ENCODE results near the gene NGFR. TPM values are rescaled to one million over a fixed set of nuclear protein-coding genes. Genes with fewer than 3 reads are reported as not detected.

Gene NGFR
- total RNA-seq, 1 donor from 2014 or later = not detected

DNA sequence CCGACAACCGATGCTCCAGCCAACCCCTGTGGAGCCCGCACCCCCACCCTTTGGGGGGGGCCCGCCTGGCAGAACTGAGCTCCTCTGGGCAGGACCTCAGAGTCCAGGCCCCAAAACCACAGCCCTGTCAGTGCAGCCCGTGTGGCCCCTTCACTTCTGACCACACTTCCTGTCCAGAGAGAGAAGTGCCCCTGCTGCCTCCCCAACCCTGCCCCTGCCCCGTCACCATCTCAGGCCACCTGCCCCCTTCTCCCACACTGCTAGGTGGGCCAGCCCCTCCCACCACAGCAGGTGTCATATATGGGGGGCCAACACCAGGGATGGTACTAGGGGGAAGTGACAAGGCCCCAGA, 17.9 kb downstream of the NGFR start:
- DNase-seq (ENCODE audit: extremely low read depth, low read depth, low spot score) = no peak

DNA sequence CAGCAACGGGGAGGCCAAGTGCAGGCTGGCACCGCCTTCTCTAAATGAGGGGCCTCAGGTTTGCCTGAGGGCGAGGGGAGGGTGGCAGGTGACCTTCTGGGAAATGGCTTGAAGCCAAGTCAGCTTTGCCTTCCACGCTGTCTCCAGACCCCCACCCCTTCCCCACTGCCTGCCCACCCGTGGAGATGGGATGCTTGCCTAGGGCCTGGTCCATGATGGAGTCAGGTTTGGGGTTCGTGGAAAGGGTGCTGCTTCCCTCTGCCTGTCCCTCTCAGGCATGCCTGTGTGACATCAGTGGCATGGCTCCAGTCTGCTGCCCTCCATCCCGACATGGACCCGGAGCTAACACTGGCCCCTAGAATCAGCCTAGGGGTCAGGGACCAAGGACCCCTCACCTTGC, 18.5 kb downstream of the NGFR start:
- DNase-seq (ENCODE audit: extremely low read depth, low read depth, low spot score) = no peak

DNA sequence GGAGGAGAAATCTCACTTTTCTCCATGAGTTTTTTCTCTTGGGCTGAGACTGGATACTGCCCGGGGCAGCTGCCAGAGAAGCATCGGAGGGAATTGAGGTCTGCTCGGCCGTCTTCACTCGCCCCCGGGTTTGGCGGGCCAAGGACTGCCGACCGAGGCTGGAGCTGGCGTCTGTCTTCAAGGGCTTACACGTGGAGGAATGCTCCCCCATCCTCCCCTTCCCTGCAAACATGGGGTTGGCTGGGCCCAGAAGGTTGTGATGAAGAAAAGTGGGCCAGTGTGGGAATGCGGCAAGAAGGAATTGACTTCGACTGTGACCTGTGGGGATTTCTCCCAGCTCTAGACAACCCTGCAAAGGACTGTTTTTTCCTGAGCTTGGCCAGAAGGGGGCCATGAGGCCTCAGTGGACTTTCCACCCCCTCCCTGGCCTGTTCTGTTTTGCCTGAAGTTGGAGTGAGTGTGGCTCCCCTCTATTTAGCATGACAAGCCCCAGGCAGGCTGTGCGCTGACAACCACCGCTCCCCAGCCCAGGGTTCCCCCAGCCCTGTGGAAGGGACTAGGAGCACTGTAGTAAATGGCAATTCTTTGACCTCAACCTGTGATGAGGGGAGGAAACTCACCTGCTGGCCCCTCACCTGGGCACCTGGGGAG, 19.1 kb downstream of the NGFR start:
- no peak for DNase-seq (ENCODE audit: extremely low read depth, low read depth, low spot score)

DNA sequence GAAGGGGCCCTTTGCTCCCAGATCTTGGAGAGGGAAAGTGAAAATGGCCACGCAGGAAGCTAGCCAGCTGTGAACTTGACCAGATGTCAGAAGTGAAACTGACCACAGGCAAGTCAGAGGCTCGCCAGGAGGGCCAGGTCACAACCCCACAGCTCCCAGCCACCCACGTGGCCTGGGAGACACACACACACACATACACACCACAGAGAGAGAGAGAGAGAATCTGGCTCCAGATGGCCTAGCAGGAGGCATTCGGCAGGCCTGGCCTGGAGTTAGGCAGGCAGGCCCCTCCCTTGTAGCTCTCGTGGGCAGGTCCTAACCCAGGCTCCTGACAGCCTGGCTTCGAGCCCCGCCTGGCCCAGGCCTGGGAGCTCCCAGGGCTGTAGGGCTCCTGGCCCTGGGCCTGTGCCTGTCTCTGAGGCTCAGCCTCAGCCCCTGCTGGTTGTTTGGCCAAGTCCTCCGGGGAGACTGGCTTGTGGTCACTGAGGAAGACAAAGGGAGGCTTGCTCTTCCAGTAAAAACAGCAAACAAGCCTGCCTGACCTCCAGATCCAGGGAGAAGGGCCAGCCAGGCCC, 20.2 kb downstream of the NGFR start:
- DNase-seq (ENCODE audit: extremely low read depth, low read depth, low spot score) = no peak

DNA sequence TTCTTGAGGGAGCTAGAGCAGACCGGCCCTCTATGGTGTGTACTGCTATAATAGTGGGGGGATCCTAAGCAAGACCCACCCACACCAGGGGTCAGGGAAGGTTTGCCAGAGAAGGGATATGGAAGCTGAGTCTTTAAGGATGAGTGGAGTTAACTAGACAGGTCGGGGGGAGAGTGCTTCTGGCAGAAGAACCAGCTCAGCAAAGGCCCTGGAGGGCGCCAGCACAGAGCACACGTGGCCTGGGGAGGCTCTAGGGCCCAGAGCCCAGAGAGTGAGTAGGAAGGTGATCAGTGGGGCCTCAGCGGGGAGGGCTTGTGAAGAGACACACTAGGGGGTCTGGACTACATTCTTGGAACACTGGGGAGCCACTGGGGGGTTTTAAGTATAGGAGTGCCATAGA, 21.1 kb downstream of the NGFR start:
- no peak for DNase-seq (ENCODE audit: extremely low read depth, low read depth, low spot score)

DNA sequence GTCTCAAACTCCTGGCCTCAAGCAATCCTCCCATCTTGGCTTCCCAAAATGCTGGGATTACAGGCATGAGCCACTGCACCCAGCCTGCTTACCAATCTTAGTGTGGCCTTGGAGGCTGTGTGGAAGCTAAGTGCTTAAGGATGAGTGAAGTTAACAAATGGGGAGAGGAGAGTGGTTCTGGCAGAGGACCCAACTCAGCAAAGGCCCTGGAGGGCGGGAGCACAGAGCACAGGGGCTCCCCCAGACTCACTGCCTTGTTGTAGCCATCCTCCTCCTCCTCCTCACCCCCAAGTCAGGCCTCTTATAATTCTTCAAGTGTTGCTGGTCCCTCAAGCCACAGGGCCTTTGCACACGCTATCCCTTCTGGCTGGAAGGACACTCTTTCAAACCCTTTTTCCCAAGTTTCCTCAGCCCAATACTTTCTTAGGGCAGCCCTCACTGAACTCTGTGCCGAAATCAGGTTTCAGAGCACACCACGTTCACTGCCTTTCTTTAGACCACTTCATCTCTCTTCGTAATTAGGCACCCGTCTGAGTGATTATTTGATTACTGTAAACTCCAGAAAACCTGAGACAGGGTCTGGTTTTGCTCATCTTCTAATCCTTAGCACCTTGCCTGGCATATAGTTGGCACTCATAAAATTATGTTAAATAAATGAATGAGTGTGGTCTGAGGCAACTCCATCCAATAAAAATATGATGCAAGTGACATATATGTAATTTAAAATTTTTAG, 23.4 kb downstream of the NGFR start:
- no peak for DNase-seq (ENCODE audit: extremely low read depth, low read depth, low spot score)

DNA sequence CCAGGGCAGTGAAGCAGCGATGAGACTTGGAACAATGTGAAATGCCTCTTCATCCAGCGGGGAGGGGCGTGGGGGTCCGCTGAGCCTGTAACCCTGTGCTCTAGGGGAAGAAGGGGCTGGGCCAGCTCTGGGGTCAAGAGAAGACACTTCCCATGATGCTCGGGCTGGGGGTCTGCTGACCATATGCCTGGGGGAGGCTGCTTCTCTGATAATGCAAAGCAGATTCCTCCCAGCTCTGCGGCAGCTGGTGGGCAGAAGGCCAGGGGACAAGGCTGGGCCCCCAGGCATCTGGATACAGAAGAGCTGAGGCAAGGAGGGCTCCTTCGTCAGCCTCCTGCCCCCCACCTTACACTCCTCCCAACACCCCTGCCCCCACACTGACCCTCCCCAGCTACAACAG, 24.7 kb downstream of the NGFR start:
- DNase-seq (ENCODE audit: extremely low read depth, low read depth, low spot score) = no peak

DNA sequence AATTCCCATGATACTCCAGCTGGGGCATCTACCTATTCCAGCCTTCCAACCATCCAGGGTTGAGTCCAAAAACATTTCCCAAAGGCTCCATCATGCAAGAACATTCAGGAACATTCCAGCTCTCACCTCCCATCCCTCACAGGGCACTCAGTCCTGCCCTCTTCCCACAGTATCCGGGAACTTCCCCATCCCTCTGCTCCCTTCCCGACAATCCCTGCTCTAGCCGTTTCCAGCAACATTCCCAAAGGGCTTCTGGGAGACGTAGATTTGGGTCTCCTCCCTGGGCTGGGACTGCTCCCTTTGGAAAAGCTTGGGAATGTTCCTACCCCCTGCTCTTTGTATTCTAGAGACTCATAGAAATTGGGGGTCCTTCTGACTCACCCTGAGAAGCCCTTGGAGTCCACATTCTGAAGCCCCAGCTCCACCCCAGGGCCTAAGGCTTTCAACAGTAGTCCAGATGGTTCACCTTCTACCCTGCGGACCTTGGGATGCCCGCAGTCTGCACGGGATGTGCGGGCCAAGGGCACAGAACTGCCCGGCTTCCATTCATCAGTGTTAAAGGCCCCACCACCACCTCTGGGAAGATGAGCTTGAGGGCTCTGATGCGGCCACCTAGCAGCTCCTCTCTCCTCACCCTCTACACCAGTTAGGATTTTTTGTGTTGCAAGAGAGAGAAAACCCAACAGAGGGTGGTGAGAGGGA, 25.4 kb downstream of the NGFR start:
- DNase-seq (ENCODE audit: extremely low read depth, low read depth, low spot score) = no peak

DNA sequence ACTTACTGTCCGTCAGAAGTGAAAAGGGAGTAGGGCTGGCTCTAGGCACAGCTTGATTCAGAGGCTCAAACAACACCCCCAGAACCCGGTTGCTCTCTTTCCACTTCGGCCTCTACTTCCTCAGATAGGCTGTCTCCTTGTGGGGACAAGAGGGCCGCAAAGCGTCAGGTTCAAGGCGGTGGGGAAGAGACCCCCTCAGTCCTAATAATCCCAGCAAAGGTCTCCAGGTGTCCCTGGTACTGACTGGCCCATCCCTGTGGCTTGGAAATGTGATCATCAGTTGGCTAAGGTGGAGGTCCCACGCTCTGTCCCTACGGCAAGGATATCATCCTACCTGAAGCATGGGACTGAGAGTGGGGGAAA, 26.0 kb downstream of the NGFR start:
- DNase-seq (ENCODE audit: extremely low read depth, low read depth, low spot score) = no peak

DNA sequence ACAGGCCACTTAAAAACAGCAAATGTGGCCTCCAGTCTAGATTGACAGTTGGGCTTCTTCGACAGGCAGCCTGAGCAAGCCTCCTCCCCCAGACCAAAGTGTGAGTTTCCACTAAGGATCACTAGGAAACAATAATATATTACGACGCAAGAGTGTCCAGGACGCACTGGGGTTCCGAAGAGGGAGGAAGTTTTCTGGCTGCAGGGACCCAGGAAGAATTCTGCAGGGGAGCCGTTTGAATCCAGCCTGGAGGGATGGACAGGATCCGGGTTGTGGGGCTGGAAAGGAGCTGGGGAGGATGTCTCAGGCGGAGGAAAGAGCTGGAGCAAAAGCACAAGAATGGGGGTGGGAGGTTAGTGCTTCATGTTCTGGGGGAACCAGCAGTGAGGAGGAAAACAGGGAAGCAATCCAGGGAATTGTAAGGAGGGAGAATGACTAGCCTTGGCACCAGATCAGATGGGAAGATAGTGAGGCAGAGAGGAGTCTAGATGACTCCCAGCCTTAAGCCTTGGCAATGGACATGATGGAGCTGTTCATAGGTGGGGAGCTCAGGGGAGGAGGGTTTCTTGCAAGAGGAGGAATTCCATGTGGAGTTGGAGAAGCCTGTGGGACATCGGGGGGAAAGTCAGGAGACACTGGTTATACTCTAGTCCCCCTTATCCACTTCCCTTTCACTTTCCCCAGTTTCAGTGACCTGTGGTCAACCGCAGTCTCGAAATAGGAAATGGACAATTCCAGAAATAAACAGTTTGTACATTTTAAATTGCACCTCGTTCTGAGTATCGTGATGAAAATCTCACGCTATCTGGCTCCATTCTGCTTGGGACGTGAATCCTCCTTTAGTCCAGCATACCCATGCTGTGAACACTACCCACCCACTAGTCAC, 26.6 kb downstream of the NGFR start:
- no peak for DNase-seq (ENCODE audit: extremely low read depth, low read depth, low spot score)

DNA sequence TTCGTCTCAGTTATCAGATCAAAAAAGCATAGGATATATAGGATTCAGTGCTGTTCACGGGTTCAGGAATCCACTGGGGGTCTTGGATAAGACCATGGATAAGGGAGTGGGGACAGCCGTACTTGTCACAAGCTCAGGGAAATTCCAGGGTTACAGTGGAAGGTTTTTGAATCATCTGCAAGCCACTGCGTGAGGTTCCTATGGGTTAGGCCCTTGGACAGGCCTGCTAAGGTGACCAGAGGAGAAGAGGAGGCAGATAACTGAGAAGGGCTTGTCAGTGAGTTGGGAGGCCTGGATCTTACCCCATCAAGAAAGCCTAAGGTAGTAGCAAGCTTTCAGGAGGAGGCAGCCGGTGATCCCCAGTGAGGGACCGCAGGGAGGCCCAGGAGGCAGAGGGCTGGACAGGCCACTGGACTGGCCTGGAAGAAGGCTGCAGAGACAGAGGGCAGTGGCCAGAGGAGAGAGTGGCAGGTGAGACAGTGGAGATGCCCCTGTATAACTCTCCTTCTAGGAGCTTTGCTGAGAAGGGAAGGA, 27.3 kb downstream of the NGFR start:
- DNase-seq (ENCODE audit: extremely low read depth, low read depth, low spot score) = no peak

DNA sequence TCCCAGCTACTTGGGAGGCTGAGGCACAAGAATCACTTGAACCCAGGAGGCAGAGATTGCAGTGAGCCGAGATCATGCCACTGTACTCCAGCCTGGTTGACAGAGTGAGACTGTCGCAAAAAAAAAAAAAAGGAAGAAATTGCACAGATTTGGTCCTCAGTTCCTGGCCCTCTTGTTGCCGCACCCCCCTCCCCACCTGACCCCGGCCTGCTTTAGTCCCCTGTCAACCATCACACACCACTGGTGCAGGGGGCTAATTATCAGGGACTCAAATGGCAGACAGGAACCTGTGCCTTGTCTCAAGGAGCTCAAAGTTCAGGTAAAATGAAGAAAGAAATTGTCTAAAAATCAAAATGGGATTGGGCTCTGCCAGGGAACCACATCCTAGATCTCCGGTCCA, 28.1 kb downstream of the NGFR start:
- no peak for DNase-seq (ENCODE audit: extremely low read depth, low read depth, low spot score)

DNA sequence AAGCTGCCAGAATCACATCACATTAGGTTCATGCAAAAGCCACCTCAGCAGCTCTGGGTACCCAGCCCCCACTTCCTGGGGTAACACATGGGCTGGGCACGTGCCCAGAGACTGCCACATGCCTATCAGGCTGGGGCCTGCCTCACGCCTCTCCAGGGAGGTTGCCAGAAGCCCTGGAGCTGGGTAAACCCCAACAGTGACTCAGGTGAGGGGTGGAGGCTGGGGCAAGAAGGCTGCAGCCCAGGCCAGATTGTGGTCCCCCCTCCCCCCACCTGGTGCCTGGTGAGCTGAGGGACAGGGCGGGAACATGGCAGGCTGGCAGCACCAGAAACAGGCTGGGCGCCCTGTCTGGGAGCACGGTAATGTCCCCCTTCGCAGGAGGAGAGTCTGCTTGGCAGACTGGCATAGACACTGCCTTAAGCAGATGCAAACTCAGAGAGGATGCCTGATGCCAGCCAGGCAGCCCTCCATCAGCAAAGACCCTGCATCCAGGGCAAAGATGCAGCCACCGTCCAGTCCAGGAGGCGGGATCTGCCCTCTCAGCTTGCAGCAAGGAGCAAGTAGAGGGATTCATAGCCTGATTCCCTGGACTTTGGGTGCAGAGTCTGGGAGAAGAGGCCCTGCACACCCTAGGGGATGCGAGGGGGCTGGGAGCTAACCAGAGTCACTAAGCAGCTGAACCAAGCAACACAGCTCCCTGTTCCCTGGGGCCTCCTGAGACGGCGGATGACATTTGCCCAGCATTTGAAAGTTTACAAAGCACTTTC, 28.8 kb downstream of the NGFR start:
- DNase-seq (ENCODE audit: extremely low read depth, low read depth, low spot score) = no peak

DNA sequence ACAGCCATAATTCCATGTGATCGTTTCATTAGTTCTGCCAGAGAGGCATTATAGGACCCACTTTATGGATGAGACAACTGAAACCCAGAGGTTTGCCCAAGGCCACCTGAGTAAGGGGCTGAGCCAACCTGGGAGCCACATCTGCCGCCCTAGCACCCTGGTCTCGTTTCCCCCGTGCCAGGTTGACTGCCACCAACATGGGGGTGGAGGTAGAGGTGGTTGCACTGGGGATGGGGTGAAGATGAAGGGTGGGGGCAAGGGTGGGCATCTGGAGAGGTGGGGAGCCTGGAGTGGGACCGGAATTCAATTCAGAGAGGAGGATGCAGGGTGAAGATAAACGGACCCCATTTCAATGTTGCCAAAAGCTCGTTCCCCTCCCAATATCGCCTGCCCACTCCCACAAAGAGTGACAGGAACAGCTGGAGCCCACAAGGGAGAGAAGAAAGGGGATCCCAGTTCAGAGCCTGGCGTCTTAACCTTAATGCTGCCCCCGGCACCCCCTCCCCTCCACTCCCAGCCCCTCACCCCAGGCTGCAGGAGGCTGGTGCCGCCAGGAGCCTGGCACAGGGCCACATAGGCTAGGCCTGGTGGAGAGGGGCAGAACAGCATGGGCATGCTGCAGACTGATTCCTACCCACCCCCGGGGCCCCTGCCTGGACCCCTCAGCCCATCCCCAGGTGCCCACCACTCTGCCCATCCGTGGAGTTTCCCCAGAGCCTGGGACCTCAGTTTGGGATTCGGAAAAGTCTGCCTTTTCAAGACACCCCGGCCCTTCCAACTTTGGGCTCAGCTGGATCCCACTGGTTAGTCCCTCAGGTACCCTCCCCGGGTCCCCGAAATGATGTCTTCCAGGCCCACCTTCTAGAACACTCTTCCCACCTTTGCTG, 29.6 kb downstream of the NGFR start:
- DNase-seq (ENCODE audit: extremely low read depth, low read depth, low spot score) = no peak

DNA sequence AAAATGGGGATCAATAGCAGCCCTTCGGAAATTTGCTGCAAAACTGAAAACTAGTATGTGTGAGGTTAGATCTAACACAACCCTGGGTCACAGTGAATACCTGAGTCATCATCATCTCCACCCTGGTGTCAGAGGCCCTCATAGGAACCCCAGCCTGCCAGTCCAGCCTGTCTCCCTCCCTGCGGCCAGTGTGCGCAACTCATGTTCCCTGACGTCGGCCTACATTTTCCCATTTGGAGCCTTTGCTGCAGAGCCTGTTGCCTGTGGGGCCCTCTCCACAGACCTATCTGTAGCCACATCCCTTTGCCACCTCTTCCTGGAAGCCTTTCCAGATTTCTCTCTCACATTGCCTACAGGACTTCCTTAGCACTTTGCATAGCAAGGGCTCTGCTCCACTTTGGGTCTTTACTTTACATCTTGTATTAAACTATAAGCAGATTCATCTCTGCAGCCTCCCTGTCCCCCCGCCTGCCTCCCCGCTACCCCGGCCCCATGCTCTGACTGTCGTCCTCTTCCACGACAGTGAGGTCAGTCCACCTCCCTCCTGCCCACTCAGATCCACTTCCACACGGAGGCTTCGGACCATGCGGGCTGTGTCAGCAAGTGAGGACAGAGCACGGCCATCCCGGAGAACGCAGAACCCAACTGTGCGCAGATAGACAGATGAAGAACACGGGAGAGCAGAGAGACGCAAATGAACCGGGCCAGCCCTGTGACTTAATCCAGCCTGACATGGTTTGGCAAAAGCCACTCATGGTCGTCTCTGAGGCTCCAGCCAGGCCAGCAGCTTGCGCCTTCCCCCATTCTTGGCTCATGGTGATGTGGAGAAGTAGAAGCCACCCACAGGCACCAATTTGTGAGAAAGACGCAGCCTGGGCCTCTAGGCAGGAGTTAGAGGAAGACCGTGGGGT, 31.0 kb downstream of the NGFR start:
- no peak for DNase-seq (ENCODE audit: extremely low read depth, low read depth, low spot score)

DNA sequence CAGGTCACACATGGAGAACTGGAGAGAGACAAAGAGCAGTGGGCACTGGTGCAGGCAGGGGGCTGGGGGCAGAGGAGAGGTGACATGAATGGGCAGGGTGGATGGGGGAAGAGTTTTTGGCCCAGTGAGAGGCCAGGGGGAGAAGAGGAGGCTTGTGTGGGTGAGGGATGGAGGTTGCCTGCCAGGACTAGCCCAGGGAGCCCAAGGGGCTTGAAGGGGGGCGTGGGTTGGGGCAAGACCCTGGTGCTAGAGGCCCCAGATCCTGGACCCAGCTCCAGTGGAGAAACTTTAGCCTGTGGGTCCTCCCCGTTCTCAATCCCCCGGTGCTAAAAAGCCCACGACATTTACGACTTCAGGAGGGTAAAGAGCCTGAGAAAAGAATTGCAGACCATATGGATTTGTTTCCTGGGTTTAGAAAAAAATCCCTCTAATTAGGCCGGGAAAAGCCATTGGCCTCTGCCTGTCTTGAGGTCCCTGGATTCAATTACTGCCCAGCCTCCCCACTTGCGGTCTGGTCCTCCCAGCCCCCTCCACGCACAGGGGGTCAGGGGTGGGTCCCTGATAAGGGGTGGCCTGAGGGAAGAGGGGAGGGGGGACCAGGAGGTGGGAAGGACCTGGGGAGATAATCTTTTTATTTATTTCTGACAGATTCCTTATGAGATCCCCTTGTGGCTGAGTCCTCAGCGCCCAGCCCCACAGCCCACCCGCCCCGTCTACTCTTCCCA, 33.0 kb downstream of the NGFR start:
- DNase-seq (ENCODE audit: extremely low read depth, low read depth, low spot score) = no peak

DNA sequence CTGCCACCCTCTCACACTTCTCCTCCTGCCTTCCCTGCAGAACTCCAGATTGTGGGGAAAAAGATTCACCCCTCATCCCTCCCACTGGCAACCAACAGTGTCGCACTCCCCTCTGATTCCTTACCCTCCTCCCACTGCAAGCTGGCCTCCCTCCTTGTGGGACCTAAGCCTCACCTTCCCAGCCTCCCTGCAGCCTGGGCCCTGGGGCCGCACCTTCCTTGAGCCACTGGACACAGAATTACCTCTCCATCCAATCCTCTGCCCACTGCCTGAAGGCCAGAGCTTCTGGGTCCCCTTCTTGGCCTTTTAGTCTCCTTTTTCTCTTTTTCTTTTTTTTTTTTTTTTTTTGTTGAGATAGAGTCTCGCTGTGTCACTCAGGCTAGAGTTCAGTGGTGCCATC, 33.9 kb downstream of the NGFR start:
- no peak for DNase-seq (ENCODE audit: extremely low read depth, low read depth, low spot score)

Data from glomerular endothelial cell (primary cell).